Neural progenitor cell (in vitro differentiated cells): ENCODE data around the gene XKR8. TPM values are rescaled to one million over a fixed set of nuclear protein-coding genes. Genes with fewer than 3 reads are reported as not detected.

Experiments
- DNase-seq: peaks from one replicate; pipeline ENCODE4 v3.0.0-alpha.2; 2016; ENCODE audit warnings: low spot score
- H2AFZ ChIP-seq: fragments of 200-600 bp; sonication (generic); replicated peaks from 2 replicates; pipeline ENCODE4 v1.6.1; 2016; ENCODE audit warnings: antibody characterized with exemption
- H3F3A ChIP-seq: fragments of 200-600 bp; sonication (generic); 2 replicates; pipeline ENCODE4 v1.6.1; 2016; ENCODE audit warnings: antibody characterized with exemption, low read depth
- H3K27ac ChIP-seq: fragments of 200-600 bp; sonication (generic); 2 replicates; pipeline ENCODE4 v1.5.1; 2016; ENCODE audit warnings: mild to moderate bottlenecking
- H3K27me3 ChIP-seq: fragments of 200-600 bp; sonication (generic); 2 replicates; pipeline ENCODE4 v1.6.1; 2016; ENCODE audit warnings: mild to moderate bottlenecking, moderate library complexity
- H3K36me3 ChIP-seq: fragments of 200-600 bp; sonication (generic); 2 replicates; pipeline ENCODE4 v1.5.1; 2016
- H3K4me1 ChIP-seq: fragments of 200-600 bp; sonication (generic); 2 replicates; pipeline ENCODE4 v1.6.1; 2016; ENCODE audit warnings: mixed run types
- H3K4me2 ChIP-seq: fragments of 200-600 bp; sonication (generic); 2 replicates; pipeline ENCODE4 v1.6.1; 2016
- H3K4me3 ChIP-seq: fragments of 200-600 bp; sonication (generic); 2 replicates; pipeline ENCODE4 v1.5.1; 2016
- H3K79me2 ChIP-seq: fragments of 200-600 bp; sonication (generic); 2 replicates; pipeline ENCODE4 v1.6.1; 2016; ENCODE audit warnings: low read depth
- H3K9ac ChIP-seq: fragments of 200-600 bp; sonication (generic); 2 replicates; pipeline ENCODE4 v1.6.1; 2016
- H3K9me3 ChIP-seq: fragments of 200-600 bp; sonication (generic); 2 replicates; pipeline ENCODE4 v1.5.1; 2016; ENCODE audit warnings: low read depth
- H4K20me1 ChIP-seq: fragments of 200-600 bp; sonication (generic); 2 replicates; pipeline ENCODE4 v1.6.1; 2016; ENCODE audit warnings: low read depth
- H3K27ac Mint-ChIP-seq: 3 replicates; pipeline ENCODE4 v1.8.0; 2021; ENCODE audit warnings: mixed read lengths
- H3K27me3 Mint-ChIP-seq: 2 replicates; pipeline ENCODE4 v1.8.0; 2022; ENCODE audit warnings: low read depth, mild to moderate bottlenecking, inconsistent platforms, moderate library complexity, mixed read lengths; ENCODE audit not compliant: insufficient read depth
- H3K36me3 Mint-ChIP-seq: 3 replicates; pipeline ENCODE4 v1.8.0; 2021; ENCODE audit warnings: mixed read lengths
- H3K4me1 Mint-ChIP-seq: 3 replicates; pipeline ENCODE4 v1.8.0; 2021; ENCODE audit warnings: mixed read lengths
- H3K4me3 Mint-ChIP-seq: 3 replicates; pipeline ENCODE4 v1.8.0; 2021; ENCODE audit warnings: mild to moderate bottlenecking, moderate library complexity, mixed read lengths
- H3K9me3 Mint-ChIP-seq: 3 replicates; pipeline ENCODE4 v1.8.0; 2020; ENCODE audit warnings: mixed read lengths
- CTCF ChIP-seq: fragments of 200-600 bp; sonication (generic); IDR thresholded peaks from 2 replicates; pipeline ENCODE4 v1.5.1; 2017; ENCODE audit warnings: antibody characterized with exemption, mild to moderate bottlenecking
- EZH2 ChIP-seq: fragments of 200-600 bp; sonication (generic); IDR thresholded peaks from 2 replicates; pipeline ENCODE4 v1.6.1; 2017; ENCODE audit warnings: antibody characterized with exemption, mild to moderate bottlenecking, moderate library complexity
- EZH2phosphoT487 ChIP-seq: fragments of 200-600 bp; sonication (generic); IDR thresholded peaks from 2 replicates; pipeline ENCODE4 v1.6.1; 2017; ENCODE audit warnings: antibody characterized with exemption
- total RNA-seq: library from RNA; depleted of rRNA; stranded (reverse); fragments of >200 nt; gene quantifications from 2 replicates; pipeline ENCODE4 v1.2.3, GENCODE V29; 2015; ENCODE audit warnings: low replicate concordance

XKR8 gene
- total RNA-seq, 1 donor from 2014 or later: 4.3 TPM

- no peaks in the 10 kb centered on the region for H4K20me1 ChIP-seq
- no peaks in the 10 kb centered on the region for H3K79me2 ChIP-seq
- H3K4me2 ChIP-seq: no peak overlapping the region
- Mint-ChIP-seq H3K27ac (no peak overlapping the region), H3K36me3 (peaks cover 7% of the 10 kb centered on the region), H3K4me3 (no peak overlapping the region), H3K9me3 (no peaks in the 10 kb centered on the region), H3K4me1 (no peaks in the 10 kb centered on the region), H3K27me3 (no peaks in the 10 kb centered on the region)
- no peak overlapping the region for H2AFZ ChIP-seq
- no peak overlapping the region for H3K4me3 ChIP-seq
- no peak for DNase-seq
- H3K36me3 ChIP-seq: no peaks in the 10 kb centered on the region
- no peaks in the 10 kb centered on the region for H3F3A ChIP-seq
- no peaks in the 10 kb centered on the region for H3K27me3 ChIP-seq
- no peak overlapping the region for H3K9ac ChIP-seq
- no peak overlapping the region for H3K27ac ChIP-seq
- TF ChIP-seq EZH2: no peak
- TF ChIP-seq CTCF: no peak
- no peak for TF ChIP-seq EZH2phosphoT487
- no peaks in the 10 kb centered on the region for H3K4me1 ChIP-seq
- no peaks in the 10 kb centered on the region for H3K9me3 ChIP-seq
These were observed 14.1 kb downstream of the XKR8 start for GRCh38 chr1:27973771-27974416.

GRCh38 chr1:27974417-27974781, 14.6 kb downstream of the XKR8 start:
- Histone ChIP-seq H3K4me1 (no peaks in the 10 kb centered on the region), H2AFZ (no peak overlapping the region), H3K9me3 (no peaks in the 10 kb centered on the region), H4K20me1 (no peaks in the 10 kb centered on the region), H3K27me3 (no peaks in the 10 kb centered on the region), H3K79me2 (no peaks in the 10 kb centered on the region), H3K27ac (no peak overlapping the region), H3K9ac (no peak overlapping the region), H3K4me2 (no peak overlapping the region), H3K4me3 (no peak overlapping the region), H3F3A (no peaks in the 10 kb centered on the region), H3K36me3 (no peaks in the 10 kb centered on the region)
- Mint-ChIP-seq H3K4me1 (no peaks in the 10 kb centered on the region), H3K4me3 (no peak overlapping the region), H3K9me3 (no peaks in the 10 kb centered on the region), H3K27ac (no peak overlapping the region), H3K27me3 (no peaks in the 10 kb centered on the region), H3K36me3 (peaks cover 7% of the 10 kb centered on the region)
- no peak for TF ChIP-seq CTCF
- TF ChIP-seq EZH2phosphoT487: no peak
- no peak for TF ChIP-seq EZH2
- no peak for DNase-seq

- H3K4me1 ChIP-seq: peaks cover 6% of the 10 kb centered on the region
- no peaks in the 10 kb centered on the region for H3K9me3 ChIP-seq
- peaks cover 2% of the 10 kb centered on the region for H3F3A ChIP-seq
- no peaks in the 10 kb centered on the region for H3K27me3 Mint-ChIP-seq
- no peaks in the 10 kb centered on the region for H3K27me3 ChIP-seq
- no peak overlapping the region for H2AFZ ChIP-seq
- no peak overlapping the region for H3K4me3 Mint-ChIP-seq
- no peak for TF ChIP-seq EZH2
- no peak for TF ChIP-seq EZH2phosphoT487
- TF ChIP-seq CTCF: peak; percentile 50
- no peak overlapping the region for H3K4me2 ChIP-seq
- H3K4me3 ChIP-seq: no peak overlapping the region
- H3K9me3 Mint-ChIP-seq: no peaks in the 10 kb centered on the region
- no peak overlapping the region for H3K27ac ChIP-seq
- peaks cover 7% of the 10 kb centered on the region for H3K36me3 Mint-ChIP-seq
- H4K20me1 ChIP-seq: peaks cover 3% of the 10 kb centered on the region
- no peak overlapping the region for H3K9ac ChIP-seq
- H3K36me3 ChIP-seq: no peaks in the 10 kb centered on the region
- H3K79me2 ChIP-seq: no peaks in the 10 kb centered on the region
- H3K4me1 Mint-ChIP-seq: peaks cover 14% of the 10 kb centered on the region
- peak; percentile 38 for DNase-seq
- H3K27ac Mint-ChIP-seq: no peak overlapping the region
These were observed 19.5 kb downstream of the XKR8 start for GRCh38 chr1:27979151-27979858.
